A673 (cell line): Measurements from ENCODE around the gene GOSR2. TPM values are rescaled to one million over a fixed set of nuclear protein-coding genes. Genes with fewer than 3 reads are reported as not detected.

Source experiments
- BruUV-seq: library from RNA; stranded (reverse); fragments of 400-500 nt; replicated peaks from 2 replicates; lab custom pipeline; 2021; lab: Mats Ljungman, UMichigan
- CTCF ChIA-PET: fragments of 300-600 bp; sonication (Branson Sonifier 250); formaldehyde crosslinking; loops from one replicate; lab custom pipeline; 2022; ENCODE audit warnings: antibody characterized with exemption; lab: Charles Lee
- POLR2A ChIA-PET: fragments of 300-600 bp; sonication (Branson Sonifier 250); formaldehyde crosslinking; loops from one replicate; lab custom pipeline; 2022; ENCODE audit warnings: antibody characterized with exemption; ENCODE audit not compliant: low non-redundant PET; lab: Charles Lee
- DNase-seq: peaks from one replicate; pipeline ENCODE4 v3.0.0-alpha.2; 2015; ENCODE audit warnings: low spot score
- H3K27ac ChIP-seq: fragments of 200-600 bp; sonication (generic); 2 replicates; pipeline ENCODE4 v1.5.1; 2016; ENCODE audit warnings: mixed run types, low read depth, mild to moderate bottlenecking, mixed read lengths, antibody characterized with exemption, low read length; ENCODE audit not compliant: poor library complexity, severe bottlenecking
- H3K27me3 ChIP-seq: fragments of 200-600 bp; sonication (generic); replicated peaks from 2 replicates; pipeline ENCODE4 v1.6.1; 2017; ENCODE audit warnings: mixed run types, low read depth, mild to moderate bottlenecking, mixed read lengths, antibody characterized with exemption, low read length; ENCODE audit not compliant: insufficient read depth, poor library complexity
- H3K36me3 ChIP-seq: fragments of 200-600 bp; sonication (generic); 2 replicates; pipeline ENCODE4 v1.6.1; 2016; ENCODE audit warnings: mixed run types, mild to moderate bottlenecking, mixed read lengths, antibody characterized with exemption, low read length; ENCODE audit not compliant: insufficient read depth, poor library complexity, severe bottlenecking
- H3K4me1 ChIP-seq: fragments of 200-600 bp; sonication (generic); 2 replicates; pipeline ENCODE4 v1.6.1; 2017; ENCODE audit warnings: mixed run types, mild to moderate bottlenecking, mixed read lengths, antibody characterized with exemption, low read length; ENCODE audit not compliant: insufficient read depth, poor library complexity, severe bottlenecking
- H3K4me3 ChIP-seq: fragments of 200-600 bp; sonication (generic); 2 replicates; pipeline ENCODE4 v1.5.1; 2016; ENCODE audit warnings: low read depth, mixed run types, mild to moderate bottlenecking, mixed read lengths, low read length; ENCODE audit not compliant: poor library complexity, severe bottlenecking
- H3K9me3 ChIP-seq: fragments of 200-600 bp; sonication (generic); 2 replicates; pipeline ENCODE4 v1.6.1; 2016; ENCODE audit warnings: mixed run types, low read depth, mild to moderate bottlenecking, mixed read lengths, antibody characterized with exemption, low read length; ENCODE audit not compliant: poor library complexity, severe bottlenecking
- CTCF ChIP-seq: fragments of 300-800, 200-600 bp; sonication (generic); conservative IDR thresholded peaks from 2 replicates; pipeline ENCODE4 v1.5.1; 2017; ENCODE audit warnings: low read depth, mild to moderate bottlenecking, antibody characterized with exemption, low read length, moderate library complexity, mixed read lengths
- EZH2 ChIP-seq: fragments of 200-600 bp; sonication (generic); IDR thresholded peaks from 2 replicates; pipeline ENCODE4 v1.6.1; 2017; ENCODE audit warnings: borderline replicate concordance, low read depth, mild to moderate bottlenecking, mixed read lengths, antibody characterized with exemption, low read length; ENCODE audit not compliant: poor library complexity, severe bottlenecking
- intact Hi-C: fragments of 100-400 bp; cut with micrococcal nuclease; formaldehyde crosslinking; loops from one replicate; pipeline ENCODE4 v1.10.0; 2022; ENCODE audit not compliant: unreplicated experiment
- total RNA-seq: library from RNA; stranded (reverse); gene quantifications from 2 replicates; pipeline ENCODE4 v1.2.3, GENCODE V29; 2021

The GOSR2 gene
- total RNA-seq, 1 experiment from 2014 or later = 34.5 TPM

DNA sequence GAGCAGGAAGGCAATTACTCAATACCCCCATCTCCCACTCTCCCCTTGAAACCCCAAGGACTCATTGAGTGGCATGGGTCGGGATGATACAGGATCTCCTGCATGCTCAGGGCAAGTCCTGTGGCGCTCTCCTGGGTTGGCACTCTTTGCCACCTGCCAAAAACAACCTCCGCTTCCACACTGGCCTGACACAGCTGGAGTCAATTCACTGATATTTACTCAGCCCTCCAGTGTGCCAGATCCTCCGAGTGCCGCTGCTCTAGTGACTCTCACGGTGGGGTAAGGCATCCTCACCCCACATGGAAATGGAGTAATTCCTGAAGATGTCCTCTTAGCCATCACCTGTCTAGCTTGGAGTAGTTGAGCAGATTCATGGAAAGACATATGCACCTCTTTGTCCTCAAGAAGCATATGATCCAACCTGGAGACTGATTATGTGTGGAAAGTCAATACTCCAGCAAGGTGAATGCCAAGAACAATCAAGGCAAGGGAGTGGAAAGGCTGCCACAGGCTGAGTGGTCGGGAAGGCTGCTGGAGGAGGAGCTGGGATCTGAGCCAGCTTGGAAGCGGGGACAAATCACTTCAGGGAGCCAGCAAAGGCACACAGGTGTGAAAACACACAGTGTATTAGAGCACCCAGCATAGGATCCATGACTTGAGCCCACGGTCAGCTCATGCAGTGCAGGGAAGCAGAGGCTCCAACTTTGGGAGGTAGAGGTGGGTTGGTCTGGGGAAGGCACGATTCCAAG is 12.6 kb upstream of the GOSR2 start:
- no peak overlapping the region for H3K4me3 ChIP-seq
- POLR2A ChIA-PET = no interaction called here
- no TSS peak for BruUV-seq
- no peaks in the 10 kb centered on the region for H3K9me3 ChIP-seq
- TF ChIP-seq EZH2 (no peak), CTCF (no peak)
- intact Hi-C loops = no loop called here
- peaks cover 3% of the 10 kb centered on the region for H3K27me3 ChIP-seq
- CTCF ChIA-PET = no interaction called here
- no peaks in the 10 kb centered on the region for H3K4me1 ChIP-seq
- no peaks in the 10 kb centered on the region for H3K36me3 ChIP-seq
- no peak overlapping the region for H3K27ac ChIP-seq
- no peak for DNase-seq

- CTCF ChIA-PET = no interaction called here
- Histone ChIP-seq H3K27ac (no peak overlapping the region), H3K4me3 (no peak overlapping the region), H3K4me1 (no peaks in the 10 kb centered on the region), H3K27me3 (peaks cover 3% of the 10 kb centered on the region), H3K9me3 (no peaks in the 10 kb centered on the region), H3K36me3 (no peaks in the 10 kb centered on the region)
- no peak for DNase-seq
- TF ChIP-seq CTCF (no peak), EZH2 (no peak)
- POLR2A ChIA-PET = no interaction called here
- no TSS peak for BruUV-seq
- intact Hi-C loops = no loop called here
Measured at GRCh38 chr17:46911311-46911710, 11.6 kb upstream of the GOSR2 start.

DNA sequence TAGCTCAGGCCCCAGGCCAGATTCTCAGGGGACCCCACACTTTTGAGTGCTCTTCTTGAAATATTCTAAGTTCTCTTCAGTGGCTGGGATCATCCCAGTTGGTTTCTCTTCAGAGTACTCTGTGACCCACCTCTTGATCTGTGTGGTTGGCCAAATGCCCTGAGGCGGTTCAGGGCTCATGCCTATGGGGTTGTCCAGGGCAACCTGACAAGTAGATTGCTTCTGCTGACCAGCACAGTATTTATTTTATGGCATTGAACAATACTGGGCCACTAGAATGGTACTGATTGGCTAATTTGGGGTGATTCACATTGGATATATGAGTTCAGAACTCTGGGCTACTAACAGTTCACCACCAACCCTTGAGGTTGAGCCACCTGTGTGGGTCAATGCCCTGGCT is 7.4 kb upstream of the GOSR2 start:
- no peaks in the 10 kb centered on the region for H3K36me3 ChIP-seq
- no peaks in the 10 kb centered on the region for H3K4me1 ChIP-seq
- no peak for TF ChIP-seq EZH2
- no peak for TF ChIP-seq CTCF
- H3K9me3 ChIP-seq = no peaks in the 10 kb centered on the region
- CTCF ChIA-PET = no interaction called here
- DNase-seq = no peak
- H3K27ac ChIP-seq = no peak overlapping the region
- H3K4me3 ChIP-seq = no peak overlapping the region
- H3K27me3 ChIP-seq = no peaks in the 10 kb centered on the region
- BruUV-seq = no TSS peak
- intact Hi-C loops = no loop called here
- POLR2A ChIA-PET = no interaction called here
